ENCODE measurements around the gene CNTNAP2. TPM values are rescaled to one million over a fixed set of nuclear protein-coding genes. Genes with fewer than 3 reads are reported as not detected.

CNTNAP2 gene
- total RNA-seq, 2 experiments from 2014 or later = not detected

DNA sequence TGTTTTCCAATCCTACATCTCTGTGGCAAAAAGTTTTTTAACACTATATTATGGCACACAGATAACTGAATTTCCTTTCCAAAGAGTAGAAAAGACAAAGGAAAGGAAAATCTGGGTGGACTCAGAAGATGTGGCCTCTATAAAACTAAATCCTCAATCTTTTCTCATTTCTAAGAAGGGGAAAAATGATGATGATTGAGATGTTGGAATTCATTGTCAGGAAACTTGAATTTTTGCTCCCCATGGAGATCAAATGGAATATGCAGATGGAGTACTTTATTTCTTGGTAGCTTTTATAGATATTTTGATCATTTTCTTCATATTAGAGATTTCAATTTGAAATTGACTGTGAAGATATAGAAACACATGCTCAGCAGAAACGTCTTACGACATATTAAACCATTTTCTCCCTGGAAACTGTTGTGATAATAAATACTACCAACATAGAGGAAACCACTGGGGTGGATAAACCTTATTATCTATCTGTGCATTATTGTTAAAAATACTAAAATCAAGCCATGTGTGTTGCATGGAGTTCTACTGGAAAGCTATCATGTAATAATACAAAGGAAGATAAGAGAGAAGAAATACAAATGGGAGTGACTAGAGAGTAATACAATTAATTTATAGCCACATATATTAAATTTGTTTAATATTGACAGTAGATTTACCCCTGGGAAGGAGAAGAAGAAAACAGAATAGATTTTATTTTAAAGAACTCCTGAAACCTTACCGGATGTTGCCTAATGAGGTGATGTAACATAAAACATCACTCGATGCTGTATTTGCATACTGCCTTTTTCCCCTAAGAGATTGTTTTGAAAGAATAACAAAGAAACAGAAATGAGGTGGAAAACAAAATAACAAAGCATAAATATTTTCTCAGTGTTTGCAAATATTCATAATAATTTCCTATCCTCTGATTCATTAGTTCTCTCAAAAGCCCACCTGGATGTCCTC, 1542.7 kb downstream of the CNTNAP2 start:
- CTCF ChIA-PET = no interaction called here

DNA sequence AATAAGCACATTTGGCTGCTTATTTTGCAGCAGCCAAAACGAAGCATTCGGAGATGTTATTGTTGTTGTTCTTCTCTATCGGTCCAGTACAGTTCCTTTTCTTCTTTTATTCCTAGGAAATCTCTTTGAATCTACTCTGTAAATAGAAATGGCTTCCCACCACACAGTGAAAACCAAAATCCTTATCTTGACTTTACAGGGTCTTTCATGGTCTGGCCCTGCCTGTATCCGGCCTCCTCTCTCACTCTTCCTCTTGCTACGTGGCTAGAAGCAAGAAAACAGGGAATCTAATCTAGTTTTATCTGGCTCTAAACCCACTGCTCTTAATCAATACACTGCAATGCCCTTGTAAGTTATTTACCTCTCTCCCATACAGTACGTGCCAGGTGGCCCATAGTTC, 1547.9 kb downstream of the CNTNAP2 start:
- no peak for ATAC-seq
- no peak for DNase-seq
- Mint-ChIP-seq H3K36me3 (ENCODE audit: low read depth) (no peaks in the 10 kb centered on the region), H3K4me1 (ENCODE audit: low read depth) (no peaks in the 10 kb centered on the region), H3K9me3 (ENCODE audit: insufficient read depth) (peaks cover 2% of the 10 kb centered on the region), H3K27me3 (ENCODE audit: low read depth) (no peaks in the 10 kb centered on the region), H3K4me3 (no peak overlapping the region), H3K27ac (no peak overlapping the region)
- ChIA-PET POLR2A (no interaction called here), CTCF (no interaction called here)

More for the DNA sequence above, 1542.7 kb downstream of the CNTNAP2 start:
- Mint-ChIP-seq H3K4me1 (ENCODE audit: low read depth) (no peaks in the 10 kb centered on the region), H3K4me3 (no peak overlapping the region), H3K27me3 (ENCODE audit: low read depth) (no peaks in the 10 kb centered on the region), H3K27ac (no peak overlapping the region), H3K9me3 (ENCODE audit: insufficient read depth) (no peaks in the 10 kb centered on the region), H3K36me3 (ENCODE audit: low read depth) (no peaks in the 10 kb centered on the region)
- POLR2A ChIA-PET = no interaction called here
- DNase-seq (no peak), ATAC-seq (no peak)

DNA sequence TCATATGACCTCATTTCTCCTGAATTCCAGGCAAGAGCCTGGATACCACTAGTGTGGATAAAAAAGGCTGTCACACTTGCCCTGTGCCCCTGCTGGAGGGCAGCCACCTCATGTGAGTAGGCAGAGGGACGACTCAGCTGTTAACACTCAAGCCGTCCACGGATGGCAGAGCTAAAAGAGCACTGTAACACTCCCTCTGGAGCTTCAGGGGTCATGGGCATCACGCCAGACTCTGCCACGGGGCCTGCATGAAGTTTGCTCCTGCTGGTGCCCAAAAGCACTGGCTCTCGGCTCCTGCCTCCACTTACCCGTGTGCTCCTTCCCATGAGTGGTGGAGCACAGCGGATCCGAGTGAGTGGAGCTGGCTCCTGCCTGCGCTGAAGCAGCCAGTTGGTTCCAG, 1554.2 kb downstream of the CNTNAP2 start:
- DNase-seq (no peak), ATAC-seq (no peak)
- POLR2A ChIA-PET = no interaction called here
- no peaks in the 10 kb centered on the region for H3K36me3 Mint-ChIP-seq (ENCODE audit: low read depth)
- no peak overlapping the region for H3K4me3 Mint-ChIP-seq
- peaks cover 7% of the 10 kb centered on the region for H3K9me3 Mint-ChIP-seq (ENCODE audit: insufficient read depth)
- H3K27ac Mint-ChIP-seq = no peak overlapping the region
- H3K4me1 Mint-ChIP-seq (ENCODE audit: low read depth) = no peaks in the 10 kb centered on the region
- CTCF ChIA-PET = no interaction called here
- H3K27me3 Mint-ChIP-seq (ENCODE audit: low read depth) = no peaks in the 10 kb centered on the region

DNA sequence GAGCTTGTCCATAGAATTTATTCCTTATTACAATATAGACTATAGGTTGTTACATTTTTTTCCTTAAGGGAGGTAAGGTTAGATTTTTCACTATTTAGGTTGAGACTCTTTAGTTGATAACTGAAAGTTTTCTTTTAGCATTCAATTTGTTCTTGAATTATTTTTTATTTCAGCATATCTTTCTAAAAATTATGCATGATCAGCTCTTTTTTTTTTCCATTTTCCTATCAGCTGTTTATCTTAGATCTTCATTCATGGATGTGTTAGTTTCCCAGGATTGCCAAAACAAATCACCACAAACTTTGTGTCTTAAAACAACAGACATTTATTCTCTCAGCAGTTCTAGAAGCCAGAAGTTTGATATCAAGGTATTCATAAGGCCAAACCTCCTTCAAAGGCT, 1558.1 kb downstream of the CNTNAP2 start:
- DNase-seq (no peak), ATAC-seq (no peak)
- no peaks in the 10 kb centered on the region for H3K36me3 Mint-ChIP-seq (ENCODE audit: low read depth)
- no peak overlapping the region for H3K27ac Mint-ChIP-seq
- H3K9me3 Mint-ChIP-seq (ENCODE audit: insufficient read depth) = peaks cover 4% of the 10 kb centered on the region
- ChIA-PET POLR2A (no interaction called here), CTCF (no interaction called here)
- H3K27me3 Mint-ChIP-seq (ENCODE audit: low read depth) = no peaks in the 10 kb centered on the region
- no peaks in the 10 kb centered on the region for H3K4me1 Mint-ChIP-seq (ENCODE audit: low read depth)
- H3K4me3 Mint-ChIP-seq = no peak overlapping the region

DNA sequence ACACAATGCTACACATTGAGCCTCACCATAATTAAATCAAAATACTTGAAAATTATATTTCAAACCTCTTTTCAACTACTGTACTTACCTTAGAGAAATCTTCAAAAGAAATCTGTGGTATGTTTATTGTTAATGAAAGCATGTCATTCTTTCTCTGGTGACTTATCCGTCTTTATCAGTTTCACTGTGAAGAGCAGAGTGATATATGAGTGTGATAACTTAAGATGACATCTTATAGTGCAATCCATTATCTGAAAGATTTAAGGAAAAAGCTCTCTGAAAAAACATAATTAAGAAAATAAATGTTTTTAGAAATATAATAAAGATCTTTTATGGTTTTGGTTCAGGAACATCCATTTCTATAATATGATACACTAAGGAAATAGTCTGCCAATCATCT, 1562.3 kb downstream of the CNTNAP2 start:
- ChIA-PET CTCF (no interaction called here), POLR2A (no interaction called here)
- Mint-ChIP-seq H3K4me3 (no peak overlapping the region), H3K27me3 (ENCODE audit: low read depth) (no peaks in the 10 kb centered on the region), H3K36me3 (ENCODE audit: low read depth) (no peaks in the 10 kb centered on the region), H3K4me1 (ENCODE audit: low read depth) (no peaks in the 10 kb centered on the region), H3K9me3 (ENCODE audit: insufficient read depth) (no peaks in the 10 kb centered on the region), H3K27ac (no peak overlapping the region)
- ATAC-seq = no peak
- DNase-seq = no peak

DNA sequence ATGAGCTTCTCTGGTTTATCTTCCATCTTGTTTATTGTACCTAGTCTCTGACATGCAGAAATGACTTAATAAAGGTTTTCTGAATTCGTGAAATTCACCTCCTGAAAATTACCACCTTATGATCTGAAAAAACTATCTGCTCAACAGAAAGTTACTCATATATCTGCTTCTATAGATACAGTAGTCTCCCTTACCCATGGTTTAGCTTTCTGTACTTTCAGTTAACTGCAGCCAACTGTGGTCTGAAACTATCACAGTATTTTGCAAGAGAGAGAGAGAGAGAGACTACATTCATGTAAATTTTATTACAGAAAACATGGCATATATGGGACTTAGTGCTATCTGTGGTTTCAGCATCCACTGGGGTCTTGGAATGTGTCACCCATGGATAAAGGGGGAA, 1564.9 kb downstream of the CNTNAP2 start:
- H3K9me3 Mint-ChIP-seq (ENCODE audit: insufficient read depth) = no peaks in the 10 kb centered on the region
- ATAC-seq (no peak), DNase-seq (no peak)
- no peaks in the 10 kb centered on the region for H3K36me3 Mint-ChIP-seq (ENCODE audit: low read depth)
- POLR2A ChIA-PET = no interaction called here
- H3K4me3 Mint-ChIP-seq = no peak overlapping the region
- CTCF ChIA-PET = no interaction called here
- no peaks in the 10 kb centered on the region for H3K27me3 Mint-ChIP-seq (ENCODE audit: low read depth)
- H3K4me1 Mint-ChIP-seq (ENCODE audit: low read depth) = no peaks in the 10 kb centered on the region
- no peak overlapping the region for H3K27ac Mint-ChIP-seq

DNA sequence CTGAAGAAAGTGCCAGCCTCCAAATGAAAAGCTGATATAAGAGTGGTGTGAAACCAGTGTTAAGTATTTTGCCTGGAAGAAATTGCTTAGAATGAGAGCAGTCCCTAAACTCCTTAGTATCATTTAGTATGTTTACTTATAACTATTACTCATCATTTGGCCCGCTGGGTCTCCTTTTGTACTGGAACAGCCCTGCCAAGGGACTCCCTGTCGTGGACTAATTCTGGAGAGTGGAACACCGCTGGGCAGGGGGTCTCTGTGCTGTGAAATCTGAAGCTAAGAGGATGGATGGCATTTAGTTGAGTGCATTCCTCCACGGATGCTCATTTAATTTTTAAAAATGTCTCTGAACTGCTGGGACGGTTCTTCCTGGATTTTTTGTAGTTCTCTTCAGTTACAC, 1584.1 kb downstream of the CNTNAP2 start:
- DNase-seq (no peak), ATAC-seq (no peak)
- POLR2A ChIA-PET = no interaction called here
- Mint-ChIP-seq H3K4me3 (no peak overlapping the region), H3K9me3 (ENCODE audit: insufficient read depth) (peaks cover 18% of the 10 kb centered on the region), H3K27me3 (ENCODE audit: low read depth) (no peaks in the 10 kb centered on the region), H3K4me1 (ENCODE audit: low read depth) (no peaks in the 10 kb centered on the region), H3K36me3 (ENCODE audit: low read depth) (no peaks in the 10 kb centered on the region), H3K27ac (no peak overlapping the region)
- CTCF ChIA-PET = no interaction called here

DNA sequence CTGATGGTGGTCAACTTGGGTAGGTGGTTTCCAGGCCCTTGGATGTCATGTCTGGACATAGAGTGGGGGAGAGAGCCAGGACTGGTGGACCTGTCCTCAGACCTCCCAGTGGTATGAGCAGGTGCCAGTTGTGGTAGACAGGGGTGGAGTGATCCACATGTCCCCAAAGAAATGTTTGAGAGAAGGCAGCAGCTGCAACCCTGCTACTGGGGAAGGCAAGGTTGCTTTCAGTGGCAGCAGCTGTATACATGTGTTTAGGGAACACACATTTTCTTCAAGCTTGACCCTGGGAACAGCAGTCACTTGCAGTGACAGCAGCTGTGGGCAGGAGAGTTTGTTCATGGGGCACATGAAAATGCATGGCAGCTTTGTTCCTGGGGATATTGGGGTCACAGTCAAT, 1591.3 kb downstream of the CNTNAP2 start:
- Mint-ChIP-seq H3K27ac (no peak overlapping the region), H3K4me1 (ENCODE audit: low read depth) (no peaks in the 10 kb centered on the region), H3K9me3 (ENCODE audit: insufficient read depth) (peaks cover 14% of the 10 kb centered on the region), H3K4me3 (no peak overlapping the region), H3K27me3 (ENCODE audit: low read depth) (no peaks in the 10 kb centered on the region), H3K36me3 (ENCODE audit: low read depth) (no peaks in the 10 kb centered on the region)
- ATAC-seq = no peak
- CTCF ChIA-PET = no interaction called here
- POLR2A ChIA-PET = no interaction called here
- DNase-seq = no peak

DNA sequence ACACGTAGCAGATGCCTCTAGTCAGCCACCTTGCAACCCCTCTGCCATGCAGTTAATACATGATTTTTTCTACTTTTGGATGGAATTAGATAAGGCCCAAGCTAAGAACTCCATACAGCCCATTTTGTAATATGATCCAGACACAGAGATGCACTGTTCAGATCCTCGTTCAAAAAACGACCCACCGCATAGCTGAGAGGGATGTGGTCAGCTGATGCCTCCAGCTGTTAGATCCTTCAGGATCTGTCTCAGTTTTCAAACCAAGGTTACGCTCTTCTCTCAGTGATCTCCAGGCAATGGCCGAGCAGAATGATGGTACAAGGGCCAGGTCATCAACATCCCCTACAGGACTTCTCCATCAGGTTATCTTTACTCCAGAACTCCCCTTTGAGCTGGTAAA, 1592.3 kb downstream of the CNTNAP2 start:
- ATAC-seq (no peak), DNase-seq (no peak)
- Mint-ChIP-seq H3K9me3 (ENCODE audit: insufficient read depth) (peaks cover 14% of the 10 kb centered on the region), H3K27ac (no peak overlapping the region), H3K4me1 (ENCODE audit: low read depth) (no peaks in the 10 kb centered on the region), H3K27me3 (ENCODE audit: low read depth) (no peaks in the 10 kb centered on the region), H3K4me3 (no peak overlapping the region), H3K36me3 (ENCODE audit: low read depth) (no peaks in the 10 kb centered on the region)
- ChIA-PET CTCF (no interaction called here), POLR2A (no interaction called here)

DNA sequence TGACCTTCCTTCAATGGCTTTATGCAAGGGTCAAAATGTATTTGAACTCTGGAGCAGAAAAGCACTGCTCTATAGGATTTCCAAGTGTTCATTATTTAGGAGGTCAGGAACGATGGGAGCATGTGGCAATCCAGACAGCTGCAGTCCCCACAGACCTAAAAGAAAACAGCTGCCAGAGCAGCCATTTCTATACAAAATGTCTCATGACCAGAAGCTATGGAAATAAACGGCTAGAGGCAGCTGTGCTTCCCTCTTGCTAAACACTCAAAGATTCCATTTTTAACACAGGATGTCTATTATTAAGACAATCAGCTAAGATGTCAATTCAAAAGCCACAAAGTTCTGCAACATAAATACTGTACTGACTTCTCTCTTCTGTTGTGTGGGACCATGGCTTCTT, 1594.8 kb downstream of the CNTNAP2 start:
- H3K36me3 Mint-ChIP-seq (ENCODE audit: low read depth) = no peaks in the 10 kb centered on the region
- H3K9me3 Mint-ChIP-seq (ENCODE audit: insufficient read depth) = peaks cover 8% of the 10 kb centered on the region
- ATAC-seq (no peak), DNase-seq (no peak)
- CTCF ChIA-PET = no interaction called here
- POLR2A ChIA-PET = no interaction called here
- H3K4me3 Mint-ChIP-seq = no peak overlapping the region
- no peaks in the 10 kb centered on the region for H3K27me3 Mint-ChIP-seq (ENCODE audit: low read depth)
- H3K4me1 Mint-ChIP-seq (ENCODE audit: low read depth) = no peaks in the 10 kb centered on the region
- no peak overlapping the region for H3K27ac Mint-ChIP-seq

DNA sequence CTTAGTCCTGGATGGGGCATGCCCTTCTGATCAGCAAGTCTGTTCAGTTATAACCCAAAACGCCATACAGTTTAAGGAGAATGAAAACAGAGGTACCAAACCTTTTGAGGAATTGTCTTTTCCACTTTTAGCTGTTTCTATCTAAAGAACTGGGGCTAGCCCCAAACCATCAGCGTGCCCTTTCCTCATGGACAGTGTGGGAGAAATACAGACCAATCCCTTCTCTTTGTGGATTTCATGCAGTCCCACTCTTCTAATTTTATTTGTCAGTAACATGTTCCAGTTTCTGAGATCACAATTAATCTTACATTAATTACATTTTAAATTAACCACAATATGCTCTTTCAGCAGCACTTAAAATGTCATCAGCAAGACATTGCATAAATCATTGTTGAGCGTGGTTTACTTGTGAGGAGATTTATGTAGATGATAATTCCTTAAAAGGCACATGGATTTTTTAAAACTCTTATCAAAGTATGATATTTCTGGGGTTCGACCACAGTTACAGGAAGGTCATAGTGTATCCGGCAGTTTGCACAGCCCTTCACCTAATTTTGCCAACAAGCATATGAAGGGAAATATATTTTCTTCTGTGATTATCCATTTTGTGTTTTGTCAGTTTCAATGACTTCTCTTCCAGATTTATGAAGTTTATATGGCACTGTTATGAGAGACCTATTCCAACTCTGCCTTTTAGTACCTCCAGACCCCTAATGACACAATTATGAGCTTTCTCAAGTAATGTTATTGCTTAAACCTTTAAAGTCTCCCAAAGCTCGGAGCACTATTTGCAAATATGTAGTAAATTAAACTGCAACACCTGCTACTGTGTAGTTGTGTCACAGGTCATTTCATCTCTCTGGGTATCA, 1605.6 kb downstream of the CNTNAP2 start:
- CTCF ChIA-PET = no interaction called here

DNA sequence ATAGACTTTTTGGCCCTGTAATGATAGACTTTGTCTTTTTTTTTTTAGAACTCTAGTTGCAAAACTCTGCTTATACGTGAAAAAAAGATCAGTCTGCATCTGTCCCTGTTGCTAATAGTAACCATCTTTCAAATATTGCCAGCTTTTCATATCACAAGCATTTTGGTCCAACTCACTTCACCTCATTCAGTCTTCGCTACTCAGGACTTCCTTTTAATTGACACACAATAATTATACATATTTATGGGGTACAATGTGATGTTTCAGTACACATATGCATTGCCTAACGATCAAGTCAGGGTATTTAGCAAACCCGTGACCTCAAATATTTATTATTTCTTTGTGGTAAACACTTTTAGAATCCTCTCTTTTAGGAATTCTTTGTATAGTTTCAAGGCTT, 1606.9 kb downstream of the CNTNAP2 start:
- no peak for DNase-seq
- no peak for ATAC-seq
- ChIA-PET POLR2A (no interaction called here), CTCF (no interaction called here)
- no peaks in the 10 kb centered on the region for H3K9me3 Mint-ChIP-seq (ENCODE audit: insufficient read depth)
- no peaks in the 10 kb centered on the region for H3K27me3 Mint-ChIP-seq (ENCODE audit: low read depth)
- no peaks in the 10 kb centered on the region for H3K4me1 Mint-ChIP-seq (ENCODE audit: low read depth)
- H3K36me3 Mint-ChIP-seq (ENCODE audit: low read depth) = no peaks in the 10 kb centered on the region
- H3K4me3 Mint-ChIP-seq = no peak overlapping the region
- H3K27ac Mint-ChIP-seq = no peak overlapping the region

More for the DNA sequence above, 1605.6 kb downstream of the CNTNAP2 start:
- H3K4me1 Mint-ChIP-seq (ENCODE audit: low read depth) = no peaks in the 10 kb centered on the region
- ATAC-seq = no peak
- no peaks in the 10 kb centered on the region for H3K36me3 Mint-ChIP-seq (ENCODE audit: low read depth)
- POLR2A ChIA-PET = no interaction called here
- no peak overlapping the region for H3K27ac Mint-ChIP-seq
- DNase-seq = no peak
- no peak overlapping the region for H3K4me3 Mint-ChIP-seq
- no peaks in the 10 kb centered on the region for H3K9me3 Mint-ChIP-seq (ENCODE audit: insufficient read depth)
- no peaks in the 10 kb centered on the region for H3K27me3 Mint-ChIP-seq (ENCODE audit: low read depth)
